GM13977 (cell line): ENCODE data around the gene MYH8.

Source experiments
- DNase-seq: peaks from one replicate; pipeline ENCODE4 v3.0.0; 2012; ENCODE audit warnings: low spot score
- CTCF ChIP-seq: IDR thresholded peaks from 2 replicates; pipeline ENCODE4 v1.5.1; 2012; ENCODE audit warnings: mild to moderate bottlenecking, control low read depth; ENCODE audit not compliant: insufficient read depth; ENCODE audit errors: extremely low read depth, missing control alignments
- in situ Hi-C: fragments of 300-500 bp; cut with MboI; formaldehyde crosslinking; loops from one replicate; pipeline ENCODE4 v1.12.0; 2022; ENCODE audit warnings: low sequenced_read_pairs, low pct_unique_long_range_greater_than_20kb, mixed read lengths, inconsistent platforms; ENCODE audit not compliant: unreplicated experiment

MYH8 gene

GRCh38 chr17:10394201-10394887, 27.4 kb downstream of the MYH8 start:
- no peak for TF ChIP-seq CTCF
- peak; percentile 26 for DNase-seq
- in situ Hi-C loops, result no loop called here

- DNase-seq, result no peak
- in situ Hi-C loops, result no loop called here
- no peak for TF ChIP-seq CTCF
Observed at GRCh38 chr17:10392880-10393279, 28.9 kb downstream of the MYH8 start.

GRCh38 chr17:10385871-10386270, 35.9 kb downstream of the MYH8 start:
- no peak for TF ChIP-seq CTCF
- in situ Hi-C loops, result no loop called here
- no peak for DNase-seq

GRCh38 chr17:10384175-10384574, 37.6 kb downstream of the MYH8 start:
- DNase-seq, result no peak
- in situ Hi-C loops, result no loop called here
- no peak for TF ChIP-seq CTCF

- in situ Hi-C loops, result no loop called here
Observed at GRCh38 chr17:10380631-10381408, 40.9 kb downstream of the MYH8 start.

GRCh38 chr17:10372906-10373305, 48.8 kb downstream of the MYH8 start, which contains the start of gene MYH13:
Gene MYH13, minus strand, starts transcription at chr17:10373006. Its CDS starts 8,476 bp downstream, at chr17:10364530.
- DNase-seq, result no peak
- no peak for TF ChIP-seq CTCF
- in situ Hi-C loops, result no loop called here

More at GRCh38 chr17:10380631-10381408, 40.9 kb downstream of the MYH8 start:
- DNase-seq, result no peak
- TF ChIP-seq CTCF, result no peak
